CD8-positive, alpha-beta memory T cell (primary cell): ENCODE results near the gene SEMA3C. TPM values are rescaled to one million over a fixed set of nuclear protein-coding genes. Genes with fewer than 3 reads are reported as not detected.

Experiments used
- CTCF ChIA-PET: fragments of 350-600 bp; sonication (Branson Sonifier 250); formaldehyde crosslinking; loops from one replicate; lab custom pipeline; 2021; ENCODE audit warnings: antibody characterized with exemption; lab: Charles Lee
- POLR2A ChIA-PET: fragments of 350-600 bp; sonication (Branson Sonifier 250); formaldehyde crosslinking; loops from one replicate; lab custom pipeline; 2021; ENCODE audit warnings: antibody characterized with exemption; lab: Charles Lee
- DNase-seq, 5 donors: peaks; one replicate each; pipeline versions ENCODE4 v3.0.0 to v3.0.0-alpha.2; 2020 to 2022; ENCODE audit warnings: mixed read lengths in 1 of 5
- H3K27ac ChIP-seq: one replicate; pipeline ENCODE4 v1.7.0; 2013; ENCODE audit warnings: low read depth, mild to moderate bottlenecking, low read length, moderate library complexity
- H3K27me3 ChIP-seq: 2 replicates; pipeline ENCODE4 v1.7.0; 2013; ENCODE audit warnings: low read length, mild to moderate bottlenecking; ENCODE audit not compliant: insufficient read depth, poor library complexity, severe bottlenecking
- H3K36me3 ChIP-seq: 2 replicates; pipeline ENCODE4 v1.7.0; 2013; ENCODE audit warnings: mild to moderate bottlenecking, low read length, moderate library complexity; ENCODE audit not compliant: insufficient read depth
- H3K4me1 ChIP-seq: 2 replicates; pipeline ENCODE4 v1.7.0; 2013; ENCODE audit warnings: mild to moderate bottlenecking, low read length, moderate library complexity; ENCODE audit not compliant: insufficient read depth
- H3K4me3 ChIP-seq: 2 replicates; pipeline ENCODE4 v1.7.0; 2013; ENCODE audit warnings: mild to moderate bottlenecking, low read length
- H3K9me3 ChIP-seq: 2 replicates; pipeline ENCODE4 v1.7.0; 2013; ENCODE audit warnings: mild to moderate bottlenecking, low read length
- H3K27ac Mint-ChIP-seq, 8 donors: one replicate each; pipeline ENCODE4 v1.8.0; 2020 to 2021; ENCODE audit warnings: mixed read lengths in 8 of 8, mild to moderate bottlenecking in 6 of 8, inconsistent platforms in 3 of 8, moderate library complexity in 3 of 8
- H3K27me3 Mint-ChIP-seq, 2 donors: one replicate each; pipeline ENCODE4 v1.8.0; 2020 to 2021; ENCODE audit warnings: mixed read lengths in 2 of 2, mild to moderate bottlenecking in 1 of 2, moderate library complexity in 1 of 2
- H3K36me3 Mint-ChIP-seq, 3 donors: one replicate each; pipeline ENCODE4 v1.8.0; 2020 to 2021; ENCODE audit warnings: mixed read lengths in 3 of 3, inconsistent platforms in 1 of 3, mild to moderate bottlenecking in 1 of 3
- H3K4me1 Mint-ChIP-seq, 3 donors: one replicate each; pipeline ENCODE4 v1.8.0; 2020 to 2021; ENCODE audit warnings: mixed read lengths in 3 of 3, inconsistent platforms in 1 of 3, mild to moderate bottlenecking in 1 of 3
- H3K4me3 Mint-ChIP-seq, 7 donors: one replicate each; pipeline ENCODE4 v1.8.0; 2020 to 2021; ENCODE audit warnings: mixed read lengths in 7 of 7, mild to moderate bottlenecking in 6 of 7, moderate library complexity in 4 of 7, inconsistent platforms in 2 of 7
- H3K9me3 Mint-ChIP-seq, 5 donors: one replicate each; pipeline ENCODE4 v1.8.0; 2020 to 2022; ENCODE audit warnings: mixed read lengths in 5 of 5, mild to moderate bottlenecking in 3 of 5, moderate library complexity in 2 of 5, inconsistent platforms in 1 of 5
- polyA plus RNA-seq: library from polyadenylated mRNA; unstranded; fragments of 300-500 nt; fragmentation: Illumina TruSeq; gene quantifications from one replicate; pipeline ENCODE4 v1.2.3, GENCODE V29; 2021
- total RNA-seq, 2 experiments: library from RNA; stranded (reverse); gene quantifications; one replicate each; pipeline ENCODE4 v1.2.3, GENCODE V29; 2021

Gene SEMA3C
- total and polyA plus RNA-seq, 3 experiments from 2014 or later, result not detected

DNA sequence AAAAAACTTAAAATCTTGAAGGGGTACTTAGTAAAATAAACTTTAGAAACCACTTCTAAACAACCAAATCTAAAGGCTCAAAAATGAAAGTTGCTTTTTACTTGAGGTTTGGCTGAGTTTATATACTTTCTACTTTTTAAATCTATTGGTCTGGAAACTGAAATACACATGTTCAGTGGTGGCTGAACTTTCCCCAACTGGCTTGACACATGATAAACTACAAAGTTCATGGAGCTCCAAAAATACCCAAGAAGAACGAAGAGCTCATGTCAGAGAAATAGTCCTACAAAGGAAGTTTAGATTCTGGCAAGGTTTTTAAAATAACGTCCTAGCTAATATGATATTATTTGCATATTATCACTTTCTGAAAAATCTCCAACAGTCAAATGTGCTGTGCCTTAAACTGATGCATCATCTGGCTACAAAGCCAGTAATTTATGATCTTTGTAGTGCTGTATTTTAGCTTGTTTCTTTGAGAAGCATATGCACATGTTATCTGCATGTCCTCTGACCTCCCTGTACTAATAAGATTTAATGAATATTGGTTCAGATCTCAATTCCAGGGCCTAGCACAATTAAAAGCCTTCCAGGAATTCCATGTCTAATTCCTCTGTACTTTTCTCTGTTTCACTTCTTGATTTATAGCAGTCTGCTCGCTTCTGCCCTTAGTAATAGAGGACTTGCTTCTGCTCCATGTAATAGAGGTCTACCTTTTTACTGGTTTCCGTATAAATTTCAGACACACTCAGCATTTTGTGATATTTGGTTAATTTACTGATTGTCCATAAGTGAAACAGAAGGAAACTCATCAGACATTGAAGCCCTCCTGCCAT is 28.2 kb downstream of the SEMA3C start:
- Histone ChIP-seq H3K4me1 (no peaks in the 10 kb centered on the region), H3K9me3 (no peaks in the 10 kb centered on the region), H3K4me3 (no peak overlapping the region), H3K27ac (no peak overlapping the region), H3K36me3 (no peaks in the 10 kb centered on the region), H3K27me3 (no peaks in the 10 kb centered on the region)
- Mint-ChIP-seq H3K9me3 (peaks cover 0 to 10% (median 3%) of the 10 kb centered on the region in 5 donors), H3K36me3 (no peaks in the 10 kb centered on the region), H3K4me3 (no peak overlapping the region), H3K27ac (no peak overlapping the region), H3K4me1 (no peaks in the 10 kb centered on the region), H3K27me3 (no peaks in the 10 kb centered on the region)
- ChIA-PET CTCF (no interaction called here), POLR2A (no interaction called here)
- no peak for DNase-seq

DNA sequence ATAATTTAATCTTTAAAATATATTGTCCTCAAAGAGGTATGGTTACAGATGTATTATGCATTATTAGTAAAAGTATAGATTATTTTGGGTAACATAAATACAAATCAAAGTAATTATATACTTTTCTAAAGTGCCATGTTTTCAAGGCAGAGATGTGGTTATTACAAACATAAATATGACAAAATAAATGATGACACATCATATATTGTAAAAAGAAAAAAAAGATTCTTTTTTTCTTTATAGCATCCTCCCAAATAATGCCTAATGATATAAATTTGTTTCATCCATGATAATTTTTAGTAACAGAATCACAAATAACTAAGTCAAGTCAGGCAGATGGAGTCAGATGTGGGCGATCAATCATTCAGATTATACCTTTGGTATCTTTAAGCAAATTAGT is 29.3 kb downstream of the SEMA3C start:
- no peak overlapping the region for H3K27ac ChIP-seq
- no peaks in the 10 kb centered on the region for H3K36me3 ChIP-seq
- no peaks in the 10 kb centered on the region for H3K36me3 Mint-ChIP-seq
- H3K4me3 Mint-ChIP-seq, result no peak overlapping the region
- no peaks in the 10 kb centered on the region for H3K27me3 Mint-ChIP-seq
- no peaks in the 10 kb centered on the region for H3K4me1 ChIP-seq
- no peak for DNase-seq
- POLR2A ChIA-PET, result no interaction called here
- H3K9me3 Mint-ChIP-seq, result peaks cover 0 to 12% (median 3%) of the 10 kb centered on the region in 5 donors
- no peak overlapping the region for H3K4me3 ChIP-seq
- H3K4me1 Mint-ChIP-seq, result no peaks in the 10 kb centered on the region
- H3K27me3 ChIP-seq, result no peaks in the 10 kb centered on the region
- H3K27ac Mint-ChIP-seq, result no peak overlapping the region
- no peaks in the 10 kb centered on the region for H3K9me3 ChIP-seq
- CTCF ChIA-PET, result no interaction called here

DNA sequence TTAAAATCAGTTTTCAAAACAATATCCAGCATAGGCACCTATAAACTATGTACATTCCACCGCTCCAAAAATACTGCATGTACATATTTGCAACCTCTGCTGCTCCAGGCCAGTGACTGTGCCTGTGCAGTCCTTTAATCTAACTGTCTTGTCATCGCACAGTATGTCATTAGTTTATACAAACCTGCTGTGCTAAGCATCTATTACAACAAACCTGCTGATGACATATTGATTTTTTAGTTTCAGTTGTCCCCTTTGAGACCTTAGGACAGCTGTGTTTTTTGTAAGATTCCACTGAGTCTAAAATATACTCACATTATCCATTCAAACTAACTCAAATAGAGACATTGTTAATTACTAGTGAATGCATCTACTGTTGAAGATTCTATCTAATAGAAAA is 33.1 kb downstream of the SEMA3C start:
- no peaks in the 10 kb centered on the region for H3K4me1 ChIP-seq
- no peak for DNase-seq
- no peaks in the 10 kb centered on the region for H3K4me1 Mint-ChIP-seq
- no peaks in the 10 kb centered on the region for H3K27me3 Mint-ChIP-seq
- CTCF ChIA-PET, result no interaction called here
- no peak overlapping the region for H3K27ac ChIP-seq
- POLR2A ChIA-PET, result no interaction called here
- H3K27me3 ChIP-seq, result no peaks in the 10 kb centered on the region
- no peaks in the 10 kb centered on the region for H3K9me3 ChIP-seq
- no peak overlapping the region for H3K27ac Mint-ChIP-seq
- peaks cover 1 to 8% (median 6%) of the 10 kb centered on the region in 5 donors for H3K9me3 Mint-ChIP-seq
- H3K4me3 ChIP-seq, result no peak overlapping the region
- H3K4me3 Mint-ChIP-seq, result no peak overlapping the region
- no peaks in the 10 kb centered on the region for H3K36me3 Mint-ChIP-seq
- no peaks in the 10 kb centered on the region for H3K36me3 ChIP-seq

DNA sequence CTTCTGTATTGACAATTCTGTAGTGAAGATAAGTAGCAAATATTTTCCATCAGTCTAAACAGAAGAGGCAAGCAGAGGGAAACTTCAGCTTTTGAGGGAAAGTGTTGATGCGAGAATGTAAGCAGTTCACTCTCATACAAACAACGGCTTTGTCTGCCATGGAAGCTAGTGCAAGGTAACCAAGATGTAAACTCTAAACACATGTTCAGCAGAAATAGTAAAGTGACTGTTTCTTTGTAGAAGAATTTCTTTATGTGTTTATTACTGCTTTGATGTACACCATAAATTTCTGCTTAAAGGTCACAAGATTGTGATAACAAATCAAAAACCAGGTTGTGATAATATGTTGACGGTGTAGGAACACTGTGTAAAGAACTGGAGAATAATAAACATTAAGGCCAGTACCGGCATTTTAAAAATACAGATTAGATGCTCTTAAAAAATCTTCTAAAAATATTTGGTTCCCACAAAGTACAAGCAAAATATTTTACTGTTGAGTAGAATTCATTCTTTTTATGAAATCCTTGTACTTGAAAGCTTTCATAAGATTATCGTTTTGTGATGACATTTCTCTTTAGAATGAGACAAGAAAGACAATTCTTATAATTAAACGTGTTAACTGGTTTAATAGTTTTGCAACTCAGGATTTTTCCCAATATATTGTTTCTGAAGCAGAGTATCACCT is 34.2 kb downstream of the SEMA3C start:
- CTCF ChIA-PET, result no interaction called here

DNA sequence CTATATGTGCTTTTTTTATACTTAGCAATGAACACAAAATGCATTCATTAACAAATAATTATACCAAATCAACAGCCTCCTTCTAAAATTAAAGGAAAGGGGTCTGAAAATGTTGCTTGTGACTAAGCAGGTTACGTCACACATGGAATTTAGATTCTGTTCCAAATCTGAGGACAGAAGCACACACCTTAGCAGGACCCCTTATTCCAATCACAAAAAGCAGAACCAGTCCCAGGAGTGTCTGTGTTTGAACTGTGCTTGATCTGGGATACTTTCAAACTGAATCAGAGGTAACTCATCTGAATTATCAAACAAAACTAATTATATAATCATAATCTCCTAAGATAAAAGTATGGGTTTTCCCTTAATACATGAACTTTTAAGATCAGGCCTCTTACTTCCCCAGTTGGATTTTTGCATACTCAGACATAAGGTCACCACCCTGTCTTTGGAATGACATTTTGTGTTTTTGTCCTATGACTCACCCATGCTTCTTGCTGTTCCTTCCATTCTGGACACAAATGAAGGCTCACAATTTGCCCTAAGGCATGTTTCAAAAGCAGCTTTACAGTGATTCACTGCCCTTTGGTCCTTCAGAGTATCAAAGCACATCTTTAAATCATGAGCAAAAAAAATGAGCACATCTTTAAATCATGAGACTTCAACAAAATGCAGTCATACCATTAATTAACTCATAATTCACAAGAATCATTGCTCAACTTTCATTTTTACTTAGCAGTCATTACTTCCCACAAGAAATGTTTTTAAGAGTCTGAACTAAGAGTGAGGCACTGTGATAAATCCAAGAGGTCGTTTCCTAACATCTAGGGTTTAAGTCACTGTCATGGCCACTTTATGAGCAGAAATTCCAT is 35.5 kb downstream of the SEMA3C start:
- no peaks in the 10 kb centered on the region for H3K4me1 ChIP-seq
- H3K27ac ChIP-seq, result no peak overlapping the region
- no peaks in the 10 kb centered on the region for H3K9me3 ChIP-seq
- Mint-ChIP-seq H3K9me3 (peaks cover 2 to 23% (median 10%) of the 10 kb centered on the region in 5 donors), H3K27me3 (no peaks in the 10 kb centered on the region), H3K4me3 (no peak overlapping the region), H3K27ac (no peak overlapping the region), H3K36me3 (no peaks in the 10 kb centered on the region), H3K4me1 (no peaks in the 10 kb centered on the region)
- H3K4me3 ChIP-seq, result no peak overlapping the region
- DNase-seq, result no peak
- CTCF ChIA-PET, result no interaction called here
- POLR2A ChIA-PET, result no interaction called here
- no peaks in the 10 kb centered on the region for H3K27me3 ChIP-seq
- no peaks in the 10 kb centered on the region for H3K36me3 ChIP-seq

More for the DNA sequence above, 34.2 kb downstream of the SEMA3C start:
- Histone ChIP-seq H3K27me3 (no peaks in the 10 kb centered on the region), H3K4me1 (no peaks in the 10 kb centered on the region), H3K9me3 (no peaks in the 10 kb centered on the region), H3K4me3 (no peak overlapping the region), H3K27ac (no peak overlapping the region), H3K36me3 (no peaks in the 10 kb centered on the region)
- Mint-ChIP-seq H3K4me1 (no peaks in the 10 kb centered on the region), H3K9me3 (peaks cover 2 to 12% (median 8%) of the 10 kb centered on the region in 5 donors), H3K36me3 (no peaks in the 10 kb centered on the region), H3K27me3 (no peaks in the 10 kb centered on the region), H3K4me3 (no peak overlapping the region), H3K27ac (no peak overlapping the region)
- POLR2A ChIA-PET, result no interaction called here
- no peak for DNase-seq

DNA sequence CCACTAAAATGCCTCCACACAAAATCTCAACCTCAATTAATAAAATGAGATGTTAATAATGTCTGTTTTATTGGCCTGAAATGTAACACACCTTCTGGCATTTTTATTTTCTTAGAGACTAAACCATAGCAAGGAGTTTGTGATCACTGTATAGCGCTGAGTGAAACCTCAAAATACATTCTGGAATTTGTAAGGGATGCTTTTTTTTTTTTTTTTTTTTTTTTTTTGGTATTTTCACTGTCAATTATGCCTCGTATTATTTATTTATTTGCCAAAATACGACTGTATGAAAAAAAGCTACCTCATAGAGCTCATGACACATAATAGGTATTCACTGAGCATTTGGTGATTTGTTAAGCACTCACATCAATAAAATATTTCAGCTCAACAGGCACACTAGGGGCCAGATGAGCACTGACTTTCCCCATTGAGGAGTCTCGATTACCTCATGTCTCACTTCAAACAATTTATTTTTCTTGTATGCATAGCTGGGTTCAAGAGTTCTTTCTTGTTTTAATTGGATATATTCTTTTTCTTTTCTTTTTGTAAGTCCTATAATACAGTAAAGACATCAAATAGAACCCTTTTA is 36.5 kb downstream of the SEMA3C start:
- Histone ChIP-seq H3K4me1 (no peaks in the 10 kb centered on the region), H3K36me3 (no peaks in the 10 kb centered on the region), H3K27me3 (no peaks in the 10 kb centered on the region), H3K27ac (no peak overlapping the region), H3K9me3 (no peaks in the 10 kb centered on the region), H3K4me3 (no peak overlapping the region)
- DNase-seq, result no peak
- no peaks in the 10 kb centered on the region for H3K36me3 Mint-ChIP-seq
- no peaks in the 10 kb centered on the region for H3K27me3 Mint-ChIP-seq
- ChIA-PET CTCF (no interaction called here), POLR2A (no interaction called here)
- H3K4me1 Mint-ChIP-seq, result no peaks in the 10 kb centered on the region
- H3K4me3 Mint-ChIP-seq, result no peak overlapping the region
- H3K27ac Mint-ChIP-seq, result no peak overlapping the region
- peaks cover 2 to 25% (median 10%) of the 10 kb centered on the region in 5 donors for H3K9me3 Mint-ChIP-seq

DNA sequence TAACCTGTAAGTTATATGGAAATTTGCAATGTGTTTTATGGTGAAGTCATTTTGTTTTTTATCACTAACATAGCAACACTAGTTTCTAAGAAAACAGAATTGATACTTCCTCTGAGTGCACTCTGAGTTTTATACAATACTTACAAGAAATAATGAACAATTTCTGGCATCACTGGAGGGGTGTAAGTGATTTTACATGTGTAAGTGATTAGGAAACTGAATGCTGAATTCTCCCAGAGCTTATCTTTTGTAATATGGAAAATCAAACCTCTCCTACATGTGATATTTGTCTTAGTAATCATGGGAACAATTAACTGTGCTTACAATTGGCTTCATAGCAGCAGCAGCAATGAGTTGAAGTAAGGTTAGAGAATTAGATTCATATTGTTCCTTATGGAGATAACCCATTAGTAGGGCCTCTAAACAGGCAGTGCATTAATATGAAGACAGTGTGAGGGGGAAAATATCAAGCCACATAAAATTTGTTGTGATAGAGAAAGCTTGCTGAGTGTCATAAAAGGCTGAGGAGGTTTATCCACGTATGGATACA is 37.4 kb downstream of the SEMA3C start:
- POLR2A ChIA-PET, result no interaction called here
- Mint-ChIP-seq H3K36me3 (no peaks in the 10 kb centered on the region), H3K27ac (no peak overlapping the region), H3K4me1 (no peaks in the 10 kb centered on the region), H3K9me3 (peaks cover 2 to 30% (median 10%) of the 10 kb centered on the region in 5 donors), H3K27me3 (no peaks in the 10 kb centered on the region), H3K4me3 (no peak overlapping the region)
- Histone ChIP-seq H3K27ac (no peak overlapping the region), H3K9me3 (peaks cover 5% of the 10 kb centered on the region), H3K4me1 (no peaks in the 10 kb centered on the region), H3K4me3 (no peak overlapping the region), H3K27me3 (no peaks in the 10 kb centered on the region), H3K36me3 (no peaks in the 10 kb centered on the region)
- no peak for DNase-seq
- CTCF ChIA-PET, result no interaction called here
